CD8-positive, alpha-beta memory T cell (primary cell): ENCODE measurements around the gene SV2B. TPM values are rescaled to one million over a fixed set of nuclear protein-coding genes. Genes with fewer than 3 reads are reported as not detected.

ENCODE experiments used
- CTCF ChIA-PET: fragments of 350-600 bp; sonication (Branson Sonifier 250); formaldehyde crosslinking; loops from one replicate; lab custom pipeline; 2021; ENCODE audit warnings: antibody characterized with exemption; lab: Charles Lee
- POLR2A ChIA-PET: fragments of 350-600 bp; sonication (Branson Sonifier 250); formaldehyde crosslinking; loops from one replicate; lab custom pipeline; 2021; ENCODE audit warnings: antibody characterized with exemption; lab: Charles Lee
- DNase-seq, 5 donors: peaks; one replicate each; pipeline versions ENCODE4 v3.0.0 to v3.0.0-alpha.2; 2020 to 2022; ENCODE audit warnings: mixed read lengths in 1 of 5
- H3K27ac ChIP-seq: one replicate; pipeline ENCODE4 v1.7.0; 2013; ENCODE audit warnings: low read depth, mild to moderate bottlenecking, low read length, moderate library complexity
- H3K27me3 ChIP-seq: 2 replicates; pipeline ENCODE4 v1.7.0; 2013; ENCODE audit warnings: low read length, mild to moderate bottlenecking; ENCODE audit not compliant: insufficient read depth, poor library complexity, severe bottlenecking
- H3K36me3 ChIP-seq: 2 replicates; pipeline ENCODE4 v1.7.0; 2013; ENCODE audit warnings: mild to moderate bottlenecking, low read length, moderate library complexity; ENCODE audit not compliant: insufficient read depth
- H3K4me1 ChIP-seq: 2 replicates; pipeline ENCODE4 v1.7.0; 2013; ENCODE audit warnings: mild to moderate bottlenecking, low read length, moderate library complexity; ENCODE audit not compliant: insufficient read depth
- H3K4me3 ChIP-seq: 2 replicates; pipeline ENCODE4 v1.7.0; 2013; ENCODE audit warnings: mild to moderate bottlenecking, low read length
- H3K9me3 ChIP-seq: 2 replicates; pipeline ENCODE4 v1.7.0; 2013; ENCODE audit warnings: mild to moderate bottlenecking, low read length
- H3K27ac Mint-ChIP-seq, 8 donors: one replicate each; pipeline ENCODE4 v1.8.0; 2020 to 2021; ENCODE audit warnings: mixed read lengths in 8 of 8, mild to moderate bottlenecking in 6 of 8, inconsistent platforms in 3 of 8, moderate library complexity in 3 of 8
- H3K27me3 Mint-ChIP-seq, 2 donors: one replicate each; pipeline ENCODE4 v1.8.0; 2020 to 2021; ENCODE audit warnings: mixed read lengths in 2 of 2, mild to moderate bottlenecking in 1 of 2, moderate library complexity in 1 of 2
- H3K36me3 Mint-ChIP-seq, 3 donors: one replicate each; pipeline ENCODE4 v1.8.0; 2020 to 2021; ENCODE audit warnings: mixed read lengths in 3 of 3, inconsistent platforms in 1 of 3, mild to moderate bottlenecking in 1 of 3
- H3K4me1 Mint-ChIP-seq, 3 donors: one replicate each; pipeline ENCODE4 v1.8.0; 2020 to 2021; ENCODE audit warnings: mixed read lengths in 3 of 3, inconsistent platforms in 1 of 3, mild to moderate bottlenecking in 1 of 3
- H3K4me3 Mint-ChIP-seq, 7 donors: one replicate each; pipeline ENCODE4 v1.8.0; 2020 to 2021; ENCODE audit warnings: mixed read lengths in 7 of 7, mild to moderate bottlenecking in 6 of 7, moderate library complexity in 4 of 7, inconsistent platforms in 2 of 7
- H3K9me3 Mint-ChIP-seq, 5 donors: one replicate each; pipeline ENCODE4 v1.8.0; 2020 to 2022; ENCODE audit warnings: mixed read lengths in 5 of 5, mild to moderate bottlenecking in 3 of 5, moderate library complexity in 2 of 5, inconsistent platforms in 1 of 5
- polyA plus RNA-seq: library from polyadenylated mRNA; unstranded; fragments of 300-500 nt; fragmentation: Illumina TruSeq; gene quantifications from one replicate; pipeline ENCODE4 v1.2.3, GENCODE V29; 2021
- total RNA-seq, 2 experiments: library from RNA; stranded (reverse); gene quantifications; one replicate each; pipeline ENCODE4 v1.2.3, GENCODE V29; 2021

The SV2B gene
- total and polyA plus RNA-seq, 3 experiments from 2014 or later, result 0.02 TPM; not detected in 2

- Histone ChIP-seq H3K36me3 (no peaks in the 10 kb centered on the region), H3K4me3 (no peak overlapping the region), H3K27ac (no peak overlapping the region), H3K9me3 (no peaks in the 10 kb centered on the region), H3K4me1 (no peaks in the 10 kb centered on the region), H3K27me3 (no peaks in the 10 kb centered on the region)
- no peak overlapping the region for H3K27ac Mint-ChIP-seq
- H3K4me3 Mint-ChIP-seq, result no peak overlapping the region
- H3K4me1 Mint-ChIP-seq, result no peaks in the 10 kb centered on the region
- ChIA-PET CTCF (no interaction called here), POLR2A (no interaction called here)
- peaks cover 19 to 33% of the 10 kb centered on the region in 2 donors for H3K27me3 Mint-ChIP-seq
- H3K36me3 Mint-ChIP-seq, result no peaks in the 10 kb centered on the region
- no peak for DNase-seq
- no peaks in the 10 kb centered on the region for H3K9me3 Mint-ChIP-seq
Observed at GRCh38 chr15:91203619-91204203, 103.7 kb downstream of the SV2B start.

GRCh38 chr15:91208371-91208770 lies 108.3 kb downstream of the SV2B start:
- Histone ChIP-seq H3K36me3 (no peaks in the 10 kb centered on the region), H3K27me3 (no peaks in the 10 kb centered on the region), H3K9me3 (no peaks in the 10 kb centered on the region), H3K4me3 (no peak overlapping the region), H3K27ac (no peak overlapping the region), H3K4me1 (no peaks in the 10 kb centered on the region)
- CTCF ChIA-PET, result no interaction called here
- DNase-seq, result no peak
- Mint-ChIP-seq H3K36me3 (peaks cover 0 to 3% (median 0%) of the 10 kb centered on the region in 3 donors), H3K9me3 (peaks cover 0 to 3% (median 0%) of the 10 kb centered on the region in 5 donors), H3K4me3 (no peak overlapping the region), H3K4me1 (no peaks in the 10 kb centered on the region), H3K27me3 (peaks cover 22 to 50% of the 10 kb centered on the region in 2 donors), H3K27ac (no peak overlapping the region)
- POLR2A ChIA-PET, result no interaction called here

GRCh38 chr15:91209318-91209717 lies 109.3 kb downstream of the SV2B start:
- ChIA-PET CTCF (no interaction called here), POLR2A (no interaction called here)

GRCh38 chr15:91209726-91210125 lies 109.7 kb downstream of the SV2B start:
- POLR2A ChIA-PET, result no interaction called here

More at GRCh38 chr15:91209318-91209717, 109.3 kb downstream of the SV2B start:
- no peak for DNase-seq
- Histone ChIP-seq H3K4me3 (no peak overlapping the region), H3K4me1 (no peaks in the 10 kb centered on the region), H3K9me3 (no peaks in the 10 kb centered on the region), H3K27ac (no peak overlapping the region), H3K27me3 (no peaks in the 10 kb centered on the region), H3K36me3 (no peaks in the 10 kb centered on the region)
- Mint-ChIP-seq H3K36me3 (peaks cover 0 to 3% (median 0%) of the 10 kb centered on the region in 3 donors), H3K4me1 (no peaks in the 10 kb centered on the region), H3K27ac (no peak overlapping the region), H3K27me3 (peaks cover 24 to 53% of the 10 kb centered on the region in 2 donors), H3K9me3 (peaks cover 0 to 7% (median 3%) of the 10 kb centered on the region in 5 donors), H3K4me3 (no peak overlapping the region)

GRCh38 chr15:91214675-91215590 lies 114.9 kb downstream of the SV2B start:
- Histone ChIP-seq H3K27me3 (no peaks in the 10 kb centered on the region), H3K9me3 (no peaks in the 10 kb centered on the region), H3K4me1 (no peaks in the 10 kb centered on the region), H3K4me3 (no peak overlapping the region), H3K36me3 (no peaks in the 10 kb centered on the region), H3K27ac (no peak overlapping the region)
- Mint-ChIP-seq H3K27me3 (peaks cover 12 to 32% of the 10 kb centered on the region in 2 donors), H3K36me3 (peaks cover 0 to 3% (median 0%) of the 10 kb centered on the region in 3 donors), H3K27ac (peak overlapping the region in 1 of 8 donors; percentile 48), H3K4me3 (no peak overlapping the region), H3K9me3 (peaks cover 0 to 8% (median 3%) of the 10 kb centered on the region in 5 donors), H3K4me1 (no peaks in the 10 kb centered on the region)
- ChIA-PET POLR2A (no interaction called here), CTCF (interaction anchor here (1.0 kb wide), 1 partner anchor 21 kb away, joined by 3 read pairs; no protein-coding TSS in a partner anchor)
- no peak for DNase-seq

More at GRCh38 chr15:91209726-91210125, 109.7 kb downstream of the SV2B start:
- Histone ChIP-seq H3K27me3 (no peaks in the 10 kb centered on the region), H3K4me1 (no peaks in the 10 kb centered on the region), H3K9me3 (no peaks in the 10 kb centered on the region), H3K4me3 (no peak overlapping the region), H3K36me3 (no peaks in the 10 kb centered on the region), H3K27ac (no peak overlapping the region)
- peaks cover 0 to 3% (median 0%) of the 10 kb centered on the region in 3 donors for H3K36me3 Mint-ChIP-seq
- no peak overlapping the region for H3K4me3 Mint-ChIP-seq
- no peak for DNase-seq
- H3K27me3 Mint-ChIP-seq, result peaks cover 23 to 53% of the 10 kb centered on the region in 2 donors
- H3K4me1 Mint-ChIP-seq, result no peaks in the 10 kb centered on the region
- CTCF ChIA-PET, result no interaction called here
- H3K27ac Mint-ChIP-seq, result no peak overlapping the region
- H3K9me3 Mint-ChIP-seq, result peaks cover 0 to 8% (median 3%) of the 10 kb centered on the region in 5 donors

GRCh38 chr15:91216000-91216399 lies 115.9 kb downstream of the SV2B start:
- Mint-ChIP-seq H3K4me1 (no peaks in the 10 kb centered on the region), H3K9me3 (peaks cover 0 to 8% (median 3%) of the 10 kb centered on the region in 5 donors), H3K27me3 (peaks cover 11 to 30% of the 10 kb centered on the region in 2 donors), H3K27ac (no peak overlapping the region), H3K36me3 (peaks cover 0 to 3% (median 0%) of the 10 kb centered on the region in 3 donors), H3K4me3 (no peak overlapping the region)
- H3K4me1 ChIP-seq, result no peaks in the 10 kb centered on the region
- DNase-seq, result no peak
- H3K27ac ChIP-seq, result no peak overlapping the region
- H3K36me3 ChIP-seq, result no peaks in the 10 kb centered on the region
- no peak overlapping the region for H3K4me3 ChIP-seq
- CTCF ChIA-PET, result no interaction called here
- no peaks in the 10 kb centered on the region for H3K27me3 ChIP-seq
- POLR2A ChIA-PET, result no interaction called here
- no peaks in the 10 kb centered on the region for H3K9me3 ChIP-seq

GRCh38 chr15:91219206-91219605 lies 119.1 kb downstream of the SV2B start:
- Mint-ChIP-seq H3K4me3 (no peak overlapping the region), H3K4me1 (no peaks in the 10 kb centered on the region), H3K9me3 (peaks cover 0 to 4% (median 0%) of the 10 kb centered on the region in 5 donors), H3K36me3 (no peaks in the 10 kb centered on the region), H3K27ac (no peak overlapping the region), H3K27me3 (peaks cover 9 to 43% of the 10 kb centered on the region in 2 donors)
- Histone ChIP-seq H3K4me1 (no peaks in the 10 kb centered on the region), H3K27me3 (no peaks in the 10 kb centered on the region), H3K9me3 (no peaks in the 10 kb centered on the region), H3K36me3 (no peaks in the 10 kb centered on the region), H3K4me3 (no peak overlapping the region), H3K27ac (no peak overlapping the region)
- DNase-seq, result no peak
- ChIA-PET POLR2A (no interaction called here), CTCF (interaction anchor here (1.2 kb wide), 1 partner anchor 8 kb away, joined by 4 read pairs; no protein-coding TSS in a partner anchor)

- CTCF ChIA-PET, result no interaction called here
- no peaks in the 10 kb centered on the region for H3K9me3 ChIP-seq
- H3K27me3 Mint-ChIP-seq, result peaks cover 12 to 64% of the 10 kb centered on the region in 2 donors
Observed at GRCh38 chr15:91222052-91222451, 122.0 kb downstream of the SV2B start.

More at GRCh38 chr15:91222052-91222451, 122.0 kb downstream of the SV2B start:
- no peak for DNase-seq
- no peak overlapping the region for H3K27ac Mint-ChIP-seq
- no peaks in the 10 kb centered on the region for H3K4me1 ChIP-seq
- H3K4me3 Mint-ChIP-seq, result no peak overlapping the region
- no peak overlapping the region for H3K4me3 ChIP-seq
- no peak overlapping the region for H3K27ac ChIP-seq
- POLR2A ChIA-PET, result no interaction called here
- no peaks in the 10 kb centered on the region for H3K4me1 Mint-ChIP-seq
- H3K9me3 Mint-ChIP-seq, result no peaks in the 10 kb centered on the region
- no peaks in the 10 kb centered on the region for H3K27me3 ChIP-seq
- peaks cover 0 to 2% (median 0%) of the 10 kb centered on the region in 3 donors for H3K36me3 Mint-ChIP-seq
- no peaks in the 10 kb centered on the region for H3K36me3 ChIP-seq
